ENCODE measurements around the gene SIGMAR1. TPM values are rescaled to one million over a fixed set of nuclear protein-coding genes. Genes with fewer than 3 reads are reported as not detected.

The SIGMAR1 gene
- total RNA-seq, 1 donor from 2014 or later, result 44.4 TPM

- peak overlapping the region; percentile 41 for H3K4me3 Mint-ChIP-seq (ENCODE audit: unreplicated experiment)
- peaks cover 59% of the 10 kb centered on the region for H3K4me1 Mint-ChIP-seq (ENCODE audit: low read depth, unreplicated experiment)
- peaks cover 13% of the 10 kb centered on the region for H3K36me3 Mint-ChIP-seq (ENCODE audit: unreplicated experiment)
- peaks cover 25% of the 10 kb centered on the region for H3K27me3 Mint-ChIP-seq (ENCODE audit: unreplicated experiment)
- H3K27ac Mint-ChIP-seq (ENCODE audit: unreplicated experiment), result no peak overlapping the region
- TF ChIP-seq, protein P1, sequence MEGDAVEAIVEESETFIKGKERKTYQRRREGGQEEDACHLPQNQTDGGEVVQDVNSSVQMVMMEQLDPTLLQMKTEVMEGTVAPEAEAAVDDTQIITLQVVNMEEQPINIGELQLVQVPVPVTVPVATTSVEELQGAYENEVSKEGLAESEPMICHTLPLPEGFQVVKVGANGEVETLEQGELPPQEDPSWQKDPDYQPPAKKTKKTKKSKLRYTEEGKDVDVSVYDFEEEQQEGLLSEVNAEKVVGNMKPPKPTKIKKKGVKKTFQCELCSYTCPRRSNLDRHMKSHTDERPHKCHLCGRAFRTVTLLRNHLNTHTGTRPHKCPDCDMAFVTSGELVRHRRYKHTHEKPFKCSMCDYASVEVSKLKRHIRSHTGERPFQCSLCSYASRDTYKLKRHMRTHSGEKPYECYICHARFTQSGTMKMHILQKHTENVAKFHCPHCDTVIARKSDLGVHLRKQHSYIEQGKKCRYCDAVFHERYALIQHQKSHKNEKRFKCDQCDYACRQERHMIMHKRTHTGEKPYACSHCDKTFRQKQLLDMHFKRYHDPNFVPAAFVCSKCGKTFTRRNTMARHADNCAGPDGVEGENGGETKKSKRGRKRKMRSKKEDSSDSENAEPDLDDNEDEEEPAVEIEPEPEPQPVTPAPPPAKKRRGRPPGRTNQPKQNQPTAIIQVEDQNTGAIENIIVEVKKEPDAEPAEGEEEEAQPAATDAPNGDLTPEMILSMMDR (IDR thresholded peaks at IDR 0.05; ENCODE audit: partially characterized antibody, unreplicated experiment), result no peak
- peaks cover 26% of the 10 kb centered on the region for H3K9me3 Mint-ChIP-seq (ENCODE audit: unreplicated experiment)
- DNase-seq, result no peak
Observed at GRCh38 chr9:34584970-34585369, 52.6 kb downstream of the SIGMAR1 start.

Other genes with a start within 250 kb of the SIGMAR1 start
- 221 TPM for gene FAM219A, start 179.2 kb downstream of the SIGMAR1 start, total RNA-seq (ENCODE audit: unreplicated experiment)
- 1.2 TPM for gene DNAI1, start 179.0 kb downstream of the SIGMAR1 start, total RNA-seq (ENCODE audit: unreplicated experiment)
- gene ENHO, start 114.8 kb downstream of the SIGMAR1 start, total RNA-seq (ENCODE audit: unreplicated experiment), result 11.5 TPM
- gene CNTFR, start 48.1 kb downstream of the SIGMAR1 start, total RNA-seq (ENCODE audit: unreplicated experiment), result 170 TPM
- gene RPP25L, start 25.7 kb downstream of the SIGMAR1 start, total RNA-seq (ENCODE audit: unreplicated experiment), result 12.6 TPM
- 119 TPM for gene DCTN3, start 17.3 kb downstream of the SIGMAR1 start, total RNA-seq (ENCODE audit: unreplicated experiment)
- not detected for gene ARID3C, start 8.7 kb downstream of the SIGMAR1 start, total RNA-seq (ENCODE audit: unreplicated experiment)
- 57.5 TPM for gene GALT, start 8.9 kb upstream of the SIGMAR1 start, total RNA-seq (ENCODE audit: unreplicated experiment)
- 28.8 TPM for gene IL11RA, start 14.4 kb upstream of the SIGMAR1 start, total RNA-seq (ENCODE audit: unreplicated experiment)
- 1.7 TPM for gene CCL27, start 24.9 kb upstream of the SIGMAR1 start, total RNA-seq (ENCODE audit: unreplicated experiment)
- not detected for gene CCL19, start 53.5 kb upstream of the SIGMAR1 start, total RNA-seq (ENCODE audit: unreplicated experiment)
- gene CCL21, start 72.3 kb upstream of the SIGMAR1 start, total RNA-seq (ENCODE audit: unreplicated experiment), result not detected

Data from glutamatergic neuron (in vitro differentiated cells).